Thoracic aorta (tissue), 2 donors: ENCODE measurements around the gene UNC93B1. TPM values are rescaled to one million over a fixed set of nuclear protein-coding genes. Genes with fewer than 3 reads are reported as not detected.

ENCODE experiments used
- ATAC-seq: fragments of 150-250 bp; one replicate; pipeline ENCODE4 v1.8.0; 2017; ENCODE audit warnings: low read depth; ENCODE audit not compliant: insufficient number of reproducible peaks, low FRiP score
- DNase-seq: peaks from one replicate; pipeline ENCODE4 v3.0.0-alpha.2; 2020; ENCODE audit warnings: low spot score
- H3K27ac ChIP-seq, 2 donors: fragments of 200-600 bp; sonication (generic); 1 replicate in 1 of 2; 2 replicates in 1 of 2; pipeline ENCODE4 v1.5.1; 2016; ENCODE audit warnings: mild to moderate bottlenecking in 2 of 2, moderate library complexity in 2 of 2
- H3K27me3 ChIP-seq: fragments of 200-600 bp; sonication (generic); replicated peaks from 2 replicates; pipeline ENCODE4 v1.6.0; 2016; ENCODE audit warnings: mild to moderate bottlenecking; ENCODE audit not compliant: insufficient read depth
- H3K36me3 ChIP-seq: fragments of 200-600 bp; sonication (generic); one replicate; pipeline ENCODE4 v1.5.1; 2016
- H3K4me1 ChIP-seq, 2 donors: fragments of 200-600 bp; sonication (generic); 1 replicate in 1 of 2; 2 replicates in 1 of 2; pipeline versions ENCODE4 v1.5.1 to v1.6.0; 2016; ENCODE audit warnings: low read depth in 2 of 2, mild to moderate bottlenecking in 1 of 2; ENCODE audit not compliant: control insufficient read depth in 1 of 2
- H3K4me3 ChIP-seq: fragments of 200-600 bp; sonication (generic); 2 replicates; pipeline ENCODE4 v1.5.1; 2016; ENCODE audit warnings: mild to moderate bottlenecking
- H3K9me3 ChIP-seq: fragments of 200-600 bp; sonication (generic); 2 replicates; pipeline ENCODE4 v1.5.1; 2016
- total RNA-seq, 2 donors: library from RNA; depleted of rRNA; stranded (reverse); fragments of >200 nt; gene quantifications; one replicate each; pipeline versions ENCODE4 v1.1.0 to v1.2.3, GENCODE V29; 2016
- TF ChIP-seq, protein P1 (sequence below): fragments of 200-600 bp; sonication (generic); IDR thresholded peaks from one replicate; pipeline ENCODE4 v1.5.1; 2019; ENCODE audit warnings: antibody characterized with exemption

Gene UNC93B1
- total RNA-seq, 2 donors from 2014 or later = 39.6 to 72.4 TPM

DNA sequence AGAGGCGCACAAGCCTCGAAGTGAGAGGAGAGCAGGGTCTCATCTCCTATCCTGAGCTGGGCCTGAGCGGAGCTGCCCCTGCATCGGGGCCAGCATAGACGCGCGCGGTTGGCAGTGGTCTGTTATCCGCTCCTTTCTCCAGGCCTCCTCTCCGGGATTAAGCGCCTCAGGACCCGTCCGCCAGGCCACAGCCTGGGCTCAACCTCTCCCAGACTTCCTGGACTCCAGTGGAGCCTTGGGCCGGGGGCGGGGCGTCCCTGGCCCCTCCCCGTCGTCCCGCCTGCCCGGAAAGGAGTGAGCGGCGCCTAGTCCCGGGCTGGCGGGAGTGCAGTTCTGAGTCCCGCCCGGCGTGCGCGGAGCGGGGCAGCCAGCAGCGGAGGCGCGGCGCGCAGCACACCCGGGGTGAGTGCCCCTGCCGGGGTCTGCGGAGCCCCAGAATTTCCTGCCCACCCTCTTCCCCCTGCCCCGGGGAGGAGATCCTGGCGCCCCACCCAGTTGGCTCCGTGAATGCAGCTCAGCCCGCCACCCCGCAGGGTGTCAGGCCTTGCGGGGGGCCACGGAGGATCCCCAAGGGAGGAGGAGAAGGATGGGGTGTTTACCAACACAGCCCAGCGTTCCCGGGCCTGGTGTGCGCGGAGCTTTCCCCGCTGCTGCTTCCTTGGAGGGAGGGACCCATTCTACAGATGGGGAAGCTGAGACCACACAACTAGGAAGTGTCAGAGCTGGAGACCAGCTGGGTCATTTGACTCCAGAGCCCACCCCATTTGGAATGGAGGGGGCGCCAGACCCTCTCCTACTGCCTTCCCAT, 35.0 kb upstream of the UNC93B1 start, which contains the start of gene TCIRG1:
TSS of gene TCIRG1 (plus strand) at position 308 of the 808 bp plus-strand sequence. CDS start 2,247 bp downstream, outside the sequence.
- peak within 1 kb of the TSS; percentile 72 to 74 for H3K27ac ChIP-seq
- TF ChIP-seq, protein P1, sequence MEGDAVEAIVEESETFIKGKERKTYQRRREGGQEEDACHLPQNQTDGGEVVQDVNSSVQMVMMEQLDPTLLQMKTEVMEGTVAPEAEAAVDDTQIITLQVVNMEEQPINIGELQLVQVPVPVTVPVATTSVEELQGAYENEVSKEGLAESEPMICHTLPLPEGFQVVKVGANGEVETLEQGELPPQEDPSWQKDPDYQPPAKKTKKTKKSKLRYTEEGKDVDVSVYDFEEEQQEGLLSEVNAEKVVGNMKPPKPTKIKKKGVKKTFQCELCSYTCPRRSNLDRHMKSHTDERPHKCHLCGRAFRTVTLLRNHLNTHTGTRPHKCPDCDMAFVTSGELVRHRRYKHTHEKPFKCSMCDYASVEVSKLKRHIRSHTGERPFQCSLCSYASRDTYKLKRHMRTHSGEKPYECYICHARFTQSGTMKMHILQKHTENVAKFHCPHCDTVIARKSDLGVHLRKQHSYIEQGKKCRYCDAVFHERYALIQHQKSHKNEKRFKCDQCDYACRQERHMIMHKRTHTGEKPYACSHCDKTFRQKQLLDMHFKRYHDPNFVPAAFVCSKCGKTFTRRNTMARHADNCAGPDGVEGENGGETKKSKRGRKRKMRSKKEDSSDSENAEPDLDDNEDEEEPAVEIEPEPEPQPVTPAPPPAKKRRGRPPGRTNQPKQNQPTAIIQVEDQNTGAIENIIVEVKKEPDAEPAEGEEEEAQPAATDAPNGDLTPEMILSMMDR = no peak
- H3K4me1 ChIP-seq = peaks cover 27 to 41% of the 10 kb centered on the region in 2 donors
- peaks cover 21% of the 10 kb centered on the region for H3K36me3 ChIP-seq
- H3K9me3 ChIP-seq = no peaks in the 10 kb centered on the region
- peak; percentile 83 for ATAC-seq
- H3K4me3 ChIP-seq = peak within 1 kb of the TSS; percentile 91
- DNase-seq = no peak
- H3K27me3 ChIP-seq = no peaks in the 10 kb centered on the region

DNA sequence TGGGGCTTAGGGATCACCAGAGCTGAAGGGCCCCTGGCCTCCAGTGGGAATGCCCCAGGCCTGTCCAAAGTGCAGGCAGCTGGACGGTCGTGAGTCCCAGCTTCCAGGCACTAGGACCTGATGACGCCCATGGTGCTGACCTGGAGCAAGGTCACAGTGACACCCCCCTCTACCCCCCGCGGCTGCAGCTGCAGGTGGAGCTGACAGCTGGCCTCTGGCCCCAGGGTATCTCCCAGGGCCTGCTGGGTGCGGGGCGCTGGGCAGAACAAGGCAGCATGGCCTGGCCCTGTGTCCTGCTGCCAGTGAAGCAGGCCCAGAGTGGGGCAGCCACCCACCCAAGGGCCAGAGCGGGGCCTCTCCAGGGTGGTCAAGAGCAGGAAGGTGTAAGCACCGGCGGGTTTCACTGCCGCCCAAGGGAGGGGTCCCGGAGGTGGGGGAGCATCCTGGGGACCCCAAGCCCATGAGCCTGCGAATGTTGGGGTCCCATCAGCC, 34.4 kb upstream of the UNC93B1 start:
- no peak for ATAC-seq

DNA sequence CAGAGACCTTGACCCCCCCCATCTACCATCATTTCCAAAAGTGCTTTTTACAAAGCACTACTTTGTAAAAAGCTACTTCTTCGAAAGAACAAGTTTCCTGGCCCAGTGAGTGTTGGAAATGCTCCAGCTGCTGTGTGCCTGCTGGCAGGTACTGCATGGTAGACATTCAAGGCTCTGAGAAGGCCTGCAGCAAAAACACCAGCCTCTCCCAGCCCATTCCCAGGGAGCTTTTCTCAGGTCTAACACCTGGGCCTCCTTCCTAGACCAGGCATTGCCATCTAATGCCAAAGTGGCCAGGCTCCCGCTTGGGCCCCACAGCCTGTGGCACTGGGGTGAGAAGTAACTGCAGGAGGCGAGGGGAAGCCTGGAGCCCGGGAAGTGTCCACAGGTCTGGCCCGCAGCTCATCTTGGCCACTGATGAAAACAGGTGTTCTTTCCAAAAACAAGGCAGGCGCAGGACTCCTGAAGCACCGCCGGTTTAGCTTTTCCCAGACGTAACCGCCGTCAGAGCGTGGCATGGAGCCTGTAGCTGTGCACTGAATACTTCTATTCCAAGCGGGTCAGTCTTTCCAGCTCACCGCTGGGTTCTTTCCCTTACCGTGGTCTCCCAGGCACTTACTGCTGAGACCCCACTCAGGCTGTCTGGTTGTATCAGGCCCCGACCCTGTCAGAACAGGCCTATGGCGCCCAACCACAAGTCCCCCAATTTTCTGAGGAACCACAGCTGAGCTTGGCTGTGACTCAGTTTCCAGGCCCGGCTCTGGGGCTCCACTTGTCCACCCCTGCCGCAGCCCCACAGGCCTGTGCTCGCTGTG, 33.7 kb upstream of the UNC93B1 start:
- no peak for DNase-seq
- peaks cover 27 to 41% of the 10 kb centered on the region in 2 donors for H3K4me1 ChIP-seq
- H3K36me3 ChIP-seq = peaks cover 19% of the 10 kb centered on the region

More for the DNA sequence above, 34.4 kb upstream of the UNC93B1 start:
- no peaks in the 10 kb centered on the region for H3K9me3 ChIP-seq
- H3K4me1 ChIP-seq = peaks cover 27 to 41% of the 10 kb centered on the region in 2 donors
- peaks cover 22% of the 10 kb centered on the region for H3K36me3 ChIP-seq
- H3K4me3 ChIP-seq = peak overlapping the region; percentile 91
- H3K27ac ChIP-seq = peak overlapping the region; percentile 72 to 74
- DNase-seq = no peak
- TF ChIP-seq, protein P1 = no peak
- no peaks in the 10 kb centered on the region for H3K27me3 ChIP-seq

DNA sequence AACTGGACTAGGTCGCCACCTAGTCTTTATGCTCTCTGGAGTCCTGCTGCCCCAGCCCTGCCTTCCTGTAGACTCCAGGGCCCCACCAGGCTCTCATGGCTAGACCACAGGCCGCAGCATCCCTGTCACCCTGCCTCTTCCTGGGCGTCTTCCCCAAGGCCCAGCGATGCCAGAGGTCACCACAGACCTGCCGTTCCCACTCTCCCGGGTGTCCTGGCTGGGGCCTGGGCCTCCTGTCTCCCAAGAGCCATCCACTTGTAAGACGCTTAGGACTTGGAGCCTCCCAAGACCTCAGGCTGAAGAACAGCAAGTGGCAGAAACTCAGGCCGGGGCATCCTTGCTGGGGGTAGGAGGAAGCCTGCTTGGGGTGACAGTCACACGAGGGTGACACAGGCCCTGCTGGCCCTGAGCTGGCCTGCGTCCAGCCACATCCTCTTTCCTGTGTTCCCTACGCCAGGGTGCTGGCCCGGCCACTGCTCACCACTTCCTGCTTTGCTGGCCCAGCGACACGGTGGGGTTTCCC, 32.9 kb upstream of the UNC93B1 start:
- Histone ChIP-seq H3K27me3 (no peaks in the 10 kb centered on the region), H3K36me3 (peaks cover 13% of the 10 kb centered on the region), H3K4me1 (peaks cover 29 to 48% of the 10 kb centered on the region in 2 donors), H3K27ac (peak overlapping the region; percentile 6 to 72), H3K9me3 (no peaks in the 10 kb centered on the region), H3K4me3 (no peak overlapping the region)
- TF ChIP-seq, protein P1 = no peak
- DNase-seq = no peak
- ATAC-seq = no peak

More for the DNA sequence above, 33.7 kb upstream of the UNC93B1 start:
- TF ChIP-seq, protein P1 = no peak
- ATAC-seq = no peak
- H3K9me3 ChIP-seq = no peaks in the 10 kb centered on the region
- H3K27me3 ChIP-seq = no peaks in the 10 kb centered on the region
- no peak overlapping the region for H3K4me3 ChIP-seq
- H3K27ac ChIP-seq = peak overlapping the region; percentile 72 to 74
